Activated CD8-positive, alpha-beta memory T cell treated with anti-CD3 and anti-CD28 coated beads for 24 hours (primary cell): Measurements from ENCODE around the gene DNAH11.

Experiments used
- DNase-seq: peaks from one replicate; pipeline ENCODE4 v3.0.0-alpha.2; 2020

Gene DNAH11

GRCh38 chr7:21562385-21562784 is 19.5 kb downstream of the DNAH11 start:
- no peak for DNase-seq

- DNase-seq = no peak
Observed at GRCh38 chr7:21565614-21566013, 22.8 kb downstream of the DNAH11 start.

- DNase-seq = no peak
Observed at GRCh38 chr7:21566094-21566493, 23.3 kb downstream of the DNAH11 start.

- DNase-seq = no peak
Observed at GRCh38 chr7:21568762-21569161, 25.9 kb downstream of the DNAH11 start.

- no peak for DNase-seq
Observed at GRCh38 chr7:21572331-21573313, 29.8 kb downstream of the DNAH11 start.

- no peak for DNase-seq
Observed at GRCh38 chr7:21579341-21580072, 36.7 kb downstream of the DNAH11 start.

- no peak for DNase-seq
Observed at GRCh38 chr7:21580073-21580521, 37.3 kb downstream of the DNAH11 start.

GRCh38 chr7:21585070-21585724 is 42.4 kb downstream of the DNAH11 start:
- no peak for DNase-seq

- no peak for DNase-seq
Observed at GRCh38 chr7:21587139-21587784, 44.4 kb downstream of the DNAH11 start.

- no peak for DNase-seq
Observed at GRCh38 chr7:21596801-21597200, 54.0 kb downstream of the DNAH11 start.

GRCh38 chr7:21603462-21603861 is 60.6 kb downstream of the DNAH11 start:
- DNase-seq = no peak

GRCh38 chr7:21603972-21604749 is 61.3 kb downstream of the DNAH11 start:
- DNase-seq = no peak

GRCh38 chr7:21605008-21605585 is 62.3 kb downstream of the DNAH11 start:
- no peak for DNase-seq

- DNase-seq = no peak
Observed at GRCh38 chr7:21608465-21608864, 65.6 kb downstream of the DNAH11 start.

- DNase-seq = no peak
Observed at GRCh38 chr7:21611129-21611528, 68.3 kb downstream of the DNAH11 start.

- DNase-seq = no peak
Observed at GRCh38 chr7:21616091-21616490, 73.3 kb downstream of the DNAH11 start.

GRCh38 chr7:21616796-21617436 is 74.1 kb downstream of the DNAH11 start:
- no peak for DNase-seq

GRCh38 chr7:21617513-21617912 is 74.7 kb downstream of the DNAH11 start:
- no peak for DNase-seq

- DNase-seq = no peak
Observed at GRCh38 chr7:21617916-21618390, 75.1 kb downstream of the DNAH11 start.

GRCh38 chr7:21618706-21619105 is 75.9 kb downstream of the DNAH11 start:
- DNase-seq = no peak

- no peak for DNase-seq
Observed at GRCh38 chr7:21620054-21620453, 77.2 kb downstream of the DNAH11 start.
